NCI-H1092 (cell line): Measurements from ENCODE around the gene EPB41L2.

Experiments used
- DNase-seq: peaks from one replicate; lab custom pipeline; 2025; lab: John Stamatoyannopoulos, UW

Gene EPB41L2

DNA sequence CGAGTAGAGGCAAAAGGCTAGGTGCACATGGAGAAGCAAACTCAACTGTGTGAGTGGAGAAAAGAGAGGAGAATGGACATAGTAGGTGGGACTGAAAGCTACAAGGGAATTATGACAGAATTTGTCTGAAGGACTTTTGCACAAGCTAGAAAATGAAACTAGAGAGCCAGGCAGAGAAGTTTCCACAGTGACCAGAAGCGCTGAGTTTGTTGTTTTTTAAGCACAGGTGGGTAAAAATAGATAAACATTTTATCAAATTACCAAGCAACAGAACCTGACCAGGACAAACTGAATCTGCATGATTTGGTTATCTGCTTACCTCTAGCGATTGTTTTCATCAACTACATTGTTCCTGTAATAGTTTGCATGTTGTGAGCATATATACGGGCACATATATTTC is 197.3 kb downstream of the EPB41L2 start:
- DNase-seq, result no peak

GRCh38 chr6:130864344-130864743 is 198.7 kb downstream of the EPB41L2 start:
- no peak for DNase-seq

- no peak for DNase-seq
Measured at GRCh38 chr6:130863415-130864230, 199.4 kb downstream of the EPB41L2 start.

- DNase-seq, result no peak
Measured at GRCh38 chr6:130862370-130862769, 200.7 kb downstream of the EPB41L2 start.

- no peak for DNase-seq
Measured at GRCh38 chr6:130859161-130859867, 203.7 kb downstream of the EPB41L2 start.

- no peak for DNase-seq
Measured at GRCh38 chr6:130858498-130859160, 204.4 kb downstream of the EPB41L2 start.

GRCh38 chr6:130858054-130858453 is 205.0 kb downstream of the EPB41L2 start:
- no peak for DNase-seq

DNA sequence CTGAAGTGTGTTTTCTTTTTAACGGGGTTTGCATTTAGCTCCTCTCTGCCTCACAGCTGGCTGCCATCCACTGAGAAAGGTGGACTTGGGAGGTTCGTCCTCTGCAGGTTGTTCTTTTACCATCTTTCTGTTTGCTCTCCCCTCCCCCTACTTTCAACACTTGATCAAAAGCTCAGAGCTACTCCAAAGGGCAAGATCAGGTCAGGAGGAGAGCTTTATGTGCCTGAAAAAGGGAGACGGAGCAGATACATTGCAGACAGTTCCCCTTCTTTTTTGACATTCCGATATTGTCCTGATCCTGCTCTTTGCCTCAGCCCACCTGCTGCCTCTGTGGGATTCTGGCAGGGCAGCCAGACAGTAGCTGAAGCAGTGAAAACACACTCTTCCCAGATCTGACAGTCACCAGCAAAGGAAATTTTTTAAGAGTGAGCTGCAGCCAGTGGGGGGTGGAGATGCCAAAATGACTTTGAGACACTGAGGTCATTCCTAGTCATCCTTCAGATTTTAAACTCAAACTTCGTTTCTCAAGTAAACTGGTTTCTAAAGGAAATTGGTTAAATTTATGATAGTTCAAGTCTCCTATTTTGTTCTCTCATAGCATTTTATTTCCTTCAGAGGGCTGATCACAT is 209.4 kb downstream of the EPB41L2 start:
- DNase-seq, result no peak

DNA sequence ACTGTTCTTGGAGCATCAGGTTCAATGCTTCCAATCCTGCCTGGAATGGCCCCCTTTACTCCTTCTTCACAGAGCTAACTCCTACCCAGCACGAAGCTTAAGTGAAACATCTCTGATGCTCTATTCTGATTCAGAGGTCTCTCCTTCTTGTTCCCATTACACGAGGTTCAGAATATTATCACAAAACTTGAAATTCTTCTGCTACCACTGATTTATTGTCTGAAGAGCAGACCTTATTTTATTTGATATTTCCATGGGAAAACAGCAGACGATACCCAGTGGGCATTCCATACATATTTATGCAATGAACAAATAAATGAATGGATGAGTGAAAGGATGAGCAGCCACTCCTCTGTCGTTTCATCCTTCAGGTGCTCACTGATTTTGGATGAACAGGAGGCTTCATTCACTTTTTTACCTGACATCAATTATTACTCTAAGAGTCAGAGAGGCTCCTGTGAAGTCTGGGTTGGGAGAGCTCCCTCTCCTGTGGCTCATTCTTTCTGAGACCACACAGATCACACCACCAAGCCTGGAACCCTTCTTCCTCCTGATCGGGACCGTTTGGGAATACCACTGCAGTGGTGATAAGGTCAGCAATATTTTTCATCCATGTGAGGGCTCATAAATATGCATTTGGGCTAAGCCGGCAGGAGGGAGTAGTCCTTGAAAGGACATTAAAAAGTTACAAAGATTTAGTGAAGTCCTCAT is 210.0 kb downstream of the EPB41L2 start:
- DNase-seq, result no peak

- DNase-seq, result no peak
Measured at GRCh38 chr6:130851026-130851425, 212.0 kb downstream of the EPB41L2 start.

DNA sequence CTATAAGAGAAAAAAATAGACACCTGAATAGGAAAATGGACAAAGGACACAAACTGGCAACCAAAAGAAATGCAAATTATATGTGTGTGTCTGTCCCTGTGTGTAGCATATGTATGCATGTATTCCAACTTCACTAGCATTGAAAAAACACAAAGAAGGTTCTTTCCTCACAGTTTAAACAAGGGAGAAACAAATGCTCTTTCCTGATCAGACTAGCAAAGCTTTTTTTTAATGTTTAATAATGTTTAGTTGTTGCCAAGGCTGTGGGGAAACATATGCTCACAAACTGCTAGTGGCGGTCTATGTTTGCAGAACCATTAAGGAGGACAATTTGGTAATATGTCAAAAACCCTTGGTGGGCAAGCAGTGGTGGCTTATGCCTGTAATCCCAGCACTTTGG is 213.5 kb downstream of the EPB41L2 start:
- DNase-seq, result no peak

DNA sequence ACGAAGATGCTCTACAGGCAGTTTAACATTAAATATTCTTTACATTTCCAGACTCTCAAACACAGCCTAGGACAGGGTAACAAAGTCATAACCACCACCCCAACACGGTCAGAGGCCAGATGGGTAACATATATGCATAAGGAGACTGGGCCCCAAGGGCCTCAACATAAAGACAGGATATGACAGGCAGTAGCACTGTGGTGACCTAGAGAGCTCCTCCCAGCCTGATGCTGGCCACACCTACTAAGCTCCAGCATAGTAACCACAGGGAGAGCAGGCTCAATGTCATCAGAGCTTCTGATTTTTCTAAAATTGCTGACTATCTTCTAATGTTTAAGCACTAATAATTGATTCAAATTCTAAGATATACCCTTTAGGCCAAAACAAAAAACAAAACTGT is 214.1 kb downstream of the EPB41L2 start:
- DNase-seq, result no peak

DNA sequence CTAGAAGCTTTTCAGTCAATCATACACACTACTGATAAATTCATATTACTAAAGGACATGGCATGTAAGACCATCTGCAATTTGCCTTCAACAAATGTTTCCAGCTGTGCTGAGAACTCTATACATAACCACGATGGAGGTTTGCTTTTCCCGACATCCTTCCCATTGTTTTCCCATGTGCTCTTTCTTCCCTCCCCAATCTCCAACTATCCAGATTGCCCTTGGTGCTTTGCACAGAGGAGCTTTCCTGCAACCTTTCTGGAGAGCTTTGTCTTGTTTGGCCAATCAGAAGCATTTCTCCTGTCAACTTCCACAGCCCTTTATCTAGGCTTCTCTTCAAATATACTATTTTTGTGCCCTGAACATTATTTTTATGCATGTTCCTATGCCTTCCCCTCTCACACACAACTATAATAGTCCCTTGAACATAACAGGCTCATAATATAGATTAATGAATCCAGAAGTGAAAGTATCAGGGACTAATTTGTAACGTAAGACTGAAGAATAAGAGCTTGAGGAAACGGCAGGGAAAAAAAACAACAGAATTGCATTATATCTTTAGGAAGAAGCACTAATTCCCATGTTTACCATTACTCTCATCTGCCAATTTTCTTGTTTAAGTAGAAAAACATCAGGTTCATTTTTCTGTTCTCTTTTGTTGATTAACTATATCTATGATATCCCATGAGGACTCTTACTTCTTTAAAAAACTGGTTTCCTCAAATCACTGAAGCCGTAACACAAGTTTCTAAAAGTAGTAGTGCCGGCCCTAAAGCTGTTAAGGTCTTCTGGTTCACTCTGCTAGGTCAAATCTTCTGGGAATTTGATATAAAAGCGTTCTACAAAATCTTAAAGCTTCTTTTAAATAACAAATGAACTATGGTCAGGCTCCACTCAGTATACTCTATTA is 215.8 kb downstream of the EPB41L2 start:
- no peak for DNase-seq

DNA sequence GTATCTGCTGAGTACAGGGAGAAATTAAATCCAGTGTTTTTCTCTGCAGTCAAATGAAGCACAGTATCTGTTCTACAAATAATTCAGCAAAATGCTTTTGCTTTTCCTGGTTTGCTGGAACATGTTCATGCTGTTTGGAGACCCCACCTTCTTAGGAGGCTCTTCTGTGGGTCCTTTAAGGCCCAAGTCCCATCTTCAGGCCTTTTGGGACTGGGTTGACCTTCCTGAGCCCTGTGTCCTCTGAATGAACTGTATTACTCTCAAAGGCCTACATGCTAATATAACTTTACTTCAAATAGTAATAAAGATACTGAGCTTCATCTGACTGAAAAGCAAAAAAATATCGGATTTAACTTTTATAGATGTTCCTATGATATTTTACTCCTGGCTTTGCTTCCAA is 216.5 kb downstream of the EPB41L2 start:
- no peak for DNase-seq

GRCh38 chr6:130843575-130844320 is 219.3 kb downstream of the EPB41L2 start:
- DNase-seq, result no peak

DNA sequence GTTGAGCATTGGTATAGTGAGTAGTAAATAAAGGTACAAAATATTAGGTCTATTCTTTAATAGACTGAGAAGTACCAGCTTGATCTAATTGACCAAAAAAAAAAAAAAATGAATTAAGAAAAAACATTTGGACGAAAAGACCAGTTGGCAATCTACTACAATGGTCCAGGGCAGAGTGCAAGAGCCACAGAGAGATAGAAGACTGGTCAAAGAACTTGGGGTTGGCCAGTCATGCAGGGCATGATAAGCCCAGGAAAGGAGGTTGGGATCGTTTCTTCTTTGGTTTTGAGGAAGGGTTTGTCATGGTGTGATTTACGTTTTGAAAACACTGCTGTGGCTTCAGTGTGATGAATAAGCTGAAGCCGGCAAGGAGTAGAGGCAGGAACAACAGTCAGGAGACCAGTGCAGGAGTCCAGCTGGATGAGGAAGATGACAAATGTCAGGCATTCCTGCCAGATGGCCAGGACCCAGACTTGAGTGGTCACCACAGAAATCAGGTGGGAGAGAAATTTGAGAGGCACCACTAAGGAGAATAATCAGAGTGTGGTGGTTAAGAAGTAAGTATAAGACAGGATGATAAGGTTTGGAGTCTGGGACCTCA is 221.8 kb downstream of the EPB41L2 start:
- no peak for DNase-seq

DNA sequence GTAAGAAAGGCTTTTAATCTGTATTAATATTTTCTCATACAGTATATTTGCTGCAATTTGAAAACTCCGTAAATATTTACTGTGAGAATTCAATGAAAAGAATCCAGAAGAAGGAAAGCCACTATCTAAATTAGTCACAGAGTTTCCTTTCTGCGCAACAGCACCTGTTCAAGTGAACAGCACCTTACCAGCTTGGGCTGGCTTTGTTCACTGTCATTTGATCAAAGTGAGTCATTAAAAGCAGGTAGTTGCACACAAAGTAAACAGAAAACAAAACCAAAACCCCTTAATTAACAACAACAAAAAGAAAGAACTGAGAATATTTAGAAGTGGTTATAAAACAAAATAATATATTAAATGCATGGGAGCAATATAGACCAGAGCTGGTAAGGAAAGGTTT is 223.0 kb downstream of the EPB41L2 start:
- DNase-seq, result no peak

DNA sequence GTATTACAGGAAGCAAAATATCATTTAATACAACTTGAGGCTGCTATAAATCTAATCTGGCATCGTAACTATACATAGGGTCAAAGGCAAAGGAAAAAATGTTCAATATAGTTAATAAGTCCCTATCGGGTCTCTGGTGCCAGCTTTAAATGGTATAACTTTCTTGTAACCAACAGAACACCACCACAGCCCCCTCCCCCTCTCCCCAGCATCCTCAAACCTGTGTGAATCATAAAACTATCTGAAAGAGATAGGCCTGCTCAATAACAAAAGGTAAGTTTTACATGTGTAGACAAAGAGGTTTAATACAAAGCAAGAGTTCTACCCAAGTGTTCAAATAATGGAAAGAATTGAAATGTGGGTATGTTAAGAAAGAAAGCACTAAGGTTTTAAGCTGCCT is 223.7 kb downstream of the EPB41L2 start:
- no peak for DNase-seq

- no peak for DNase-seq
Measured at GRCh38 chr6:130838951-130839350, 224.1 kb downstream of the EPB41L2 start.
